MM.1S (cell line): ENCODE measurements around the gene DNASE1L2.

ENCODE experiments used
- DNase-seq: peaks from one replicate; pipeline ENCODE4 v3.0.0-alpha.2; 2015
- H2AFZ ChIP-seq: fragments of 300-600 bp; sonication (generic); 2 replicates; pipeline ENCODE4 v1.6.0; 2016; ENCODE audit warnings: antibody characterized with exemption, low read length
- H3F3A ChIP-seq: fragments of 300-600 bp; sonication (generic); 2 replicates; pipeline ENCODE4 v1.6.1; 2016; ENCODE audit warnings: mild to moderate bottlenecking, antibody characterized with exemption, low read length, moderate library complexity, mixed read lengths; ENCODE audit not compliant: insufficient read depth
- H3K27ac ChIP-seq: fragments of 300-600 bp; sonication (generic); 2 replicates; pipeline ENCODE4 v1.5.1; 2016; ENCODE audit warnings: mild to moderate bottlenecking, low read length
- H3K27me3 ChIP-seq: fragments of 300-600 bp; sonication (generic); replicated peaks from 2 replicates; pipeline ENCODE4 v1.6.0; 2016; ENCODE audit warnings: low read length; ENCODE audit not compliant: insufficient read depth
- H3K36me3 ChIP-seq: fragments of 300-600 bp; sonication (generic); replicated peaks from 2 replicates; pipeline ENCODE4 v1.6.1; 2016; ENCODE audit warnings: mild to moderate bottlenecking, low read length, mixed read lengths; ENCODE audit not compliant: insufficient read depth
- H3K4me1 ChIP-seq: fragments of 300-600 bp; sonication (generic); 2 replicates; pipeline ENCODE4 v1.6.1; 2016; ENCODE audit warnings: low read length, mixed read lengths
- H3K4me2 ChIP-seq: fragments of 300-600 bp; sonication (generic); 2 replicates; pipeline ENCODE4 v1.6.0; 2016; ENCODE audit warnings: low read depth, low read length
- H3K4me3 ChIP-seq: fragments of 300-600 bp; sonication (generic); 2 replicates; pipeline ENCODE4 v1.5.1; 2016; ENCODE audit warnings: low read length, mixed read lengths
- H3K79me2 ChIP-seq: fragments of 300-600 bp; sonication (generic); 2 replicates; pipeline ENCODE4 v1.6.1; 2016; ENCODE audit warnings: mixed run types, low read length, mixed read lengths
- H3K9ac ChIP-seq: fragments of 300-600 bp; sonication (generic); 2 replicates; pipeline ENCODE4 v1.6.1; 2016; ENCODE audit warnings: low read length, mixed read lengths
- H3K9me2 ChIP-seq: fragments of 300-600 bp; sonication (generic); replicated peaks from 2 replicates; pipeline ENCODE4 v1.6.1; 2016; ENCODE audit warnings: mild to moderate bottlenecking, low read length, mixed read lengths; ENCODE audit not compliant: insufficient read depth
- H3K9me3 ChIP-seq: fragments of 300-600 bp; sonication (generic); replicated peaks from 2 replicates; pipeline ENCODE4 v1.6.1; 2016; ENCODE audit warnings: mild to moderate bottlenecking, low read length, mixed read lengths; ENCODE audit not compliant: insufficient read depth
- H4K20me1 ChIP-seq: fragments of 300-600 bp; sonication (generic); 2 replicates; pipeline ENCODE4 v1.6.1; 2016; ENCODE audit warnings: mild to moderate bottlenecking, low read length, moderate library complexity, mixed read lengths; ENCODE audit not compliant: insufficient read depth
- CTCF ChIP-seq: fragments of 300-600 bp; sonication (generic); IDR thresholded peaks from 2 replicates; pipeline ENCODE4 v1.5.1; 2016; ENCODE audit warnings: antibody characterized with exemption, low read length, mixed read lengths
- EZH2 ChIP-seq: fragments of 300-600 bp; sonication (generic); optimal IDR thresholded peaks from 2 replicates; pipeline ENCODE3; 2017; ENCODE audit warnings: low read depth, mild to moderate bottlenecking, antibody characterized with exemption, low read length, mixed read lengths
- EZH2phosphoT487 ChIP-seq: fragments of 300-600 bp; sonication (generic); IDR thresholded peaks from 2 replicates; pipeline ENCODE4 v1.6.1; 2018; ENCODE audit warnings: antibody characterized with exemption, low read length

The DNASE1L2 gene

GRCh38 chr16:2243781-2244180 is 7.5 kb downstream of the DNASE1L2 start:
- H3K27ac ChIP-seq: no peak overlapping the region
- peaks cover 38% of the 10 kb centered on the region for H3K79me2 ChIP-seq
- H3F3A ChIP-seq: no peaks in the 10 kb centered on the region
- H2AFZ ChIP-seq: no peak overlapping the region
- no peaks in the 10 kb centered on the region for H3K4me1 ChIP-seq
- no peak overlapping the region for H3K4me2 ChIP-seq
- peaks cover 5% of the 10 kb centered on the region; the same call in 1 of the 2 replicates for H3K36me3 ChIP-seq
- DNase-seq: no peak
- H4K20me1 ChIP-seq: no peaks in the 10 kb centered on the region
- no peak overlapping the region for H3K4me3 ChIP-seq
- no peak overlapping the region for H3K9ac ChIP-seq
- no peaks in the 10 kb centered on the region for H3K9me2 ChIP-seq
- H3K9me3 ChIP-seq: no peaks in the 10 kb centered on the region
- no peaks in the 10 kb centered on the region for H3K27me3 ChIP-seq
- TF ChIP-seq EZH2phosphoT487 (no peak), CTCF (no peak), EZH2 (no peak)

- Histone ChIP-seq H3F3A (no peaks in the 10 kb centered on the region), H3K4me2 (no peak overlapping the region), H3K9me2 (no peaks in the 10 kb centered on the region), H3K27ac (no peak overlapping the region), H3K4me3 (no peak overlapping the region), H3K79me2 (peaks cover 42% of the 10 kb centered on the region), H3K9ac (no peak overlapping the region), H3K4me1 (no peaks in the 10 kb centered on the region), H3K36me3 (peaks cover 5% of the 10 kb centered on the region; the same call in 1 of the 2 replicates), H3K27me3 (no peaks in the 10 kb centered on the region), H3K9me3 (no peaks in the 10 kb centered on the region), H2AFZ (no peak overlapping the region), H4K20me1 (no peaks in the 10 kb centered on the region)
- TF ChIP-seq EZH2 (no peak), CTCF (no peak), EZH2phosphoT487 (no peak)
- no peak for DNase-seq
These were observed 8.1 kb downstream of the DNASE1L2 start for GRCh38 chr16:2244301-2244700.

- no peaks in the 10 kb centered on the region for H3K4me1 ChIP-seq
- no peak for DNase-seq
- no peaks in the 10 kb centered on the region for H3K9me2 ChIP-seq
- H3K9ac ChIP-seq: no peak overlapping the region
- H3K4me2 ChIP-seq: no peak overlapping the region
- no peak overlapping the region for H3K4me3 ChIP-seq
- TF ChIP-seq EZH2phosphoT487: no peak
- H3K9me3 ChIP-seq: no peaks in the 10 kb centered on the region
- H3F3A ChIP-seq: peaks cover 4% of the 10 kb centered on the region
- peaks cover 50% of the 10 kb centered on the region for H3K79me2 ChIP-seq
- H3K36me3 ChIP-seq: peaks cover 5% of the 10 kb centered on the region; the same call in 1 of the 2 replicates
- no peaks in the 10 kb centered on the region for H4K20me1 ChIP-seq
- no peak overlapping the region for H3K27ac ChIP-seq
- H2AFZ ChIP-seq: no peak overlapping the region
- H3K27me3 ChIP-seq: no peaks in the 10 kb centered on the region
These were observed 8.9 kb downstream of the DNASE1L2 start for GRCh38 chr16:2244926-2245795.
